GM12878 (cell line): ENCODE data around the gene CCDC169. TPM values are rescaled to one million over a fixed set of nuclear protein-coding genes. Genes with fewer than 3 reads are reported as not detected.

ENCODE experiments used
- ATAC-seq: fragments of 200-7000 bp; cut with Tn5 transposase; 3 replicates; pipeline ENCODE4 v1.9.1; 2020; ENCODE audit warnings: mild to moderate bottlenecking, moderate library complexity
- BruUV-seq: library from RNA; stranded (reverse); fragments of 400-500 nt; replicated peaks from 2 replicates; lab custom pipeline; 2021; lab: Mats Ljungman, UMichigan
- CTCF ChIA-PET: fragments of 300-600 bp; sonication (Branson Sonifier 250); formaldehyde crosslinking; extraction: SDS; loops from one replicate; lab custom pipeline; 2021; ENCODE audit warnings: inconsistent platforms; lab: Yijun Ruan, JAX
- POLR2A ChIA-PET: fragments of 350-600 bp; formaldehyde crosslinking; extraction: SDS; loops from one replicate; lab custom pipeline; 2021; ENCODE audit warnings: inconsistent platforms; lab: Charles Lee
- RAD21 ChIA-PET: fragments of 300-600 bp; sonication (Branson Sonifier 250); formaldehyde crosslinking; loops from one replicate; lab custom pipeline; 2023; ENCODE audit warnings: antibody characterized with exemption; ENCODE audit not compliant: unreplicated experiment; lab: Charles Lee
- SMC1A ChIA-PET: fragments of 300-600 bp; sonication (Branson Sonifier 250); formaldehyde crosslinking; loops from one replicate; lab custom pipeline; 2023; ENCODE audit not compliant: unreplicated experiment, uncharacterized antibody; lab: Charles Lee
- DNase-seq: peaks from one replicate; pipeline ENCODE4 v3.0.0-alpha.2; 2011; ENCODE audit warnings: low read depth, low spot score
- FAIRE-seq: peaks from 3 replicates; lab custom pipeline; 2011; peaks lifted over from hg19 to GRCh38; lab: Jason Lieb, UNC
- H2AFZ ChIP-seq: 2 replicates; pipeline ENCODE4 v1.6.0; 2011; ENCODE audit warnings: low read depth, low read length, control low read depth; ENCODE audit not compliant: control insufficient read depth
- H3K27ac ChIP-seq: 2 replicates; pipeline ENCODE4 v1.5.1; 2011; ENCODE audit warnings: control low read depth; ENCODE audit not compliant: control insufficient read depth, insufficient read depth
- H3K27me3 ChIP-seq, 2 experiments: replicated peaks in 1 of 2; 2 replicates each; pipeline versions ENCODE4 v1.6.0 to v1.6.1; 2011; ENCODE audit warnings: low read length in 1 of 2; ENCODE audit not compliant: control insufficient read depth in 2 of 2, insufficient read depth in 2 of 2
- H3K36me3 ChIP-seq, 2 experiments: 2 replicates each; pipeline ENCODE4 v1.5.1; 2011; ENCODE audit warnings: low read length in 1 of 2; ENCODE audit not compliant: control insufficient read depth in 2 of 2, insufficient read depth in 2 of 2
- H3K4me1 ChIP-seq: 2 replicates; pipeline ENCODE4 v1.6.1; 2011; ENCODE audit warnings: mild to moderate bottlenecking, low read length, moderate library complexity, mixed read lengths; ENCODE audit not compliant: control insufficient read depth, insufficient read depth
- H3K4me2 ChIP-seq: 2 replicates; pipeline ENCODE4 v1.6.0; 2011; ENCODE audit warnings: control low read depth; ENCODE audit not compliant: control insufficient read depth, insufficient read depth
- H3K4me3 ChIP-seq: fragments of 200-600 bp; sonication (generic); 2 replicates; pipeline ENCODE4 v1.5.1; 2016
- H3K79me2 ChIP-seq: 2 replicates; pipeline ENCODE4 v1.6.0; 2011; ENCODE audit warnings: low read length; ENCODE audit not compliant: control insufficient read depth, insufficient read depth
- H3K9ac ChIP-seq: 2 replicates; pipeline ENCODE4 v1.8.0; 2011; ENCODE audit warnings: low read length, control low read depth, mixed read lengths; ENCODE audit not compliant: control insufficient read depth, insufficient read depth
- H3K9me3 ChIP-seq: replicated peaks from 3 replicates; pipeline ENCODE4 v1.5.1; 2011; ENCODE audit warnings: mild to moderate bottlenecking, low read length; ENCODE audit not compliant: control insufficient read depth, insufficient read depth
- H4K20me1 ChIP-seq: 2 replicates; pipeline ENCODE4 v1.6.0; 2011; ENCODE audit not compliant: control insufficient read depth, insufficient read depth
- CEBPZ ChIP-seq: fragments of 150-350 bp; IDR thresholded peaks from 2 replicates; pipeline ENCODE4 v1.6.1; 2016; ENCODE audit warnings: low read depth, low read length
- CREM ChIP-seq: IDR thresholded peaks from 2 replicates; pipeline ENCODE4 v1.6.1; 2014; ENCODE audit warnings: antibody characterized with exemption, low read depth
- EED ChIP-seq: sonication (generic); IDR thresholded peaks from 2 replicates; pipeline ENCODE4 v1.6.1; 2016; ENCODE audit warnings: antibody characterized with exemption, low read depth
- EGR1 ChIP-seq, 2 experiments: IDR thresholded peaks; 1 replicate in 1 of 2; 2 replicates in 1 of 2; pipeline ENCODE4 v1.6.1; 2011 to 2012; ENCODE audit warnings: low read depth in 2 of 2, low read length in 2 of 2, borderline replicate concordance in 1 of 2, mild to moderate bottlenecking in 1 of 2, moderate library complexity in 1 of 2
- ELK1 ChIP-seq: IDR thresholded peaks from 2 replicates; pipeline ENCODE4 v1.6.1; 2012; ENCODE audit warnings: low read depth, low read length, improper control_type of control experiment
- ETV6 ChIP-seq, 2 experiments: fragments of 450-650 bp in 1 of 2; IDR thresholded peaks in 1 of 2; conservative IDR thresholded peaks in 1 of 2; 2 replicates each; pipeline ENCODE4 v1.6.1; 2014; ENCODE audit warnings: antibody characterized with exemption in 1 of 2, borderline replicate concordance in 1 of 2, low read depth in 1 of 2, mild to moderate bottlenecking in 1 of 2, moderate library complexity in 1 of 2
- EZH2 ChIP-seq: IDR thresholded peaks from 2 replicates; pipeline ENCODE4 v1.6.1; 2012; ENCODE audit warnings: low read depth, mild to moderate bottlenecking, control low read depth, inconsistent platforms, low read length, borderline replicate concordance; ENCODE audit not compliant: control insufficient read depth
- FOXM1 ChIP-seq: IDR thresholded peaks from 2 replicates; pipeline ENCODE4 v1.6.1; 2012; ENCODE audit warnings: low read depth, mild to moderate bottlenecking, inconsistent platforms, low read length, moderate library complexity
- IRF4 ChIP-seq: IDR thresholded peaks from 2 replicates; pipeline ENCODE4 v1.6.1; 2011; ENCODE audit warnings: low read depth, low read length
- JUNB ChIP-seq: IDR thresholded peaks from 2 replicates; pipeline ENCODE4 v1.6.1; 2016; ENCODE audit warnings: antibody characterized with exemption, mild to moderate bottlenecking
- JUND ChIP-seq: IDR thresholded peaks from 2 replicates; pipeline ENCODE4 v1.6.1; 2012; ENCODE audit warnings: low read depth, mild to moderate bottlenecking, low read length, improper control_type of control experiment, moderate library complexity
- NFIC ChIP-seq: IDR thresholded peaks from 2 replicates; pipeline ENCODE4 v1.6.1; 2012; ENCODE audit warnings: low read depth, mild to moderate bottlenecking, inconsistent platforms, low read length, moderate library complexity
- NR2C1 ChIP-seq: fragments of 450-650 bp; IDR thresholded peaks from 2 replicates; pipeline ENCODE4 v1.6.1; 2017; ENCODE audit warnings: antibody characterized with exemption, mild to moderate bottlenecking, moderate library complexity
- PAX8 ChIP-seq: fragments of 450-650 bp; IDR thresholded peaks from 2 replicates; pipeline ENCODE4 v1.6.1; 2017; ENCODE audit warnings: mild to moderate bottlenecking, moderate library complexity
- PBX3 ChIP-seq: IDR thresholded peaks from 2 replicates; pipeline ENCODE4 v1.6.1; 2011; ENCODE audit warnings: mild to moderate bottlenecking, low read depth, low read length, moderate library complexity; ENCODE audit not compliant: insufficient replicate concordance
- RUNX3 ChIP-seq: IDR thresholded peaks from 2 replicates; pipeline ENCODE4 v1.6.1; 2012; ENCODE audit warnings: low read length, inconsistent platforms
- SMC3 ChIP-seq: IDR thresholded peaks from 2 replicates; pipeline ENCODE4 v1.6.1; 2011; ENCODE audit warnings: low read length, improper control_type of control experiment, borderline replicate concordance
- SREBF2 ChIP-seq: IDR thresholded peaks from 2 replicates; pipeline ENCODE4 v1.6.1; 2012; ENCODE audit warnings: mild to moderate bottlenecking, low read length
- TBL1XR1 ChIP-seq: IDR thresholded peaks from 2 replicates; pipeline ENCODE4 v1.6.1; 2012; ENCODE audit warnings: low read depth, low read length, improper control_type of control experiment
- WGBS: methylation state at CpG from one replicate; pipeline ENCODE4 v1.1.6; 2016; ENCODE audit warnings: low lambda C conversion rate; ENCODE audit not compliant: insufficient replicate concordance, insufficient coverage; ENCODE audit errors: missing lambda C conversion rate; 5-methylcytosine and 5-hydroxymethylcytosine counted together
- in situ Hi-C: fragments of 300-500 bp; cut with MboI; formaldehyde crosslinking; loops from 9 replicates; pipeline ENCODE4 v1.14.3; 2018; ENCODE audit warnings: mixed read lengths
- intact Hi-C: fragments of 100-400 bp; cut with micrococcal nuclease; formaldehyde crosslinking; loops from one replicate; pipeline ENCODE4 v1.14.2; 2022; ENCODE audit not compliant: unreplicated experiment
- polyA plus RNA-seq, 11 experiments: library from polyadenylated mRNA; depleted of rRNA in 4 of 11; unstranded in 6 of 11; stranded (reverse) in 5 of 11; fragments of >200 nt; fragmentation: Nextera tagmentation in 4 of 11; fragmentation: Illumina TruSeq in 1 of 11; extraction: Ambion mirVana in 4 of 11; extraction: Trizol in 1 of 11; gene quantifications; 1 replicate in 1 of 11; 2 replicates in 10 of 11; pipeline versions ENCODE4 v1.2.1 to v1.2.3, GENCODE V29; 2011 to 2016; ENCODE audit warnings: inconsistent platforms in 2 of 11, missing spikeins in 2 of 11, low read depth in 1 of 11
- total RNA-seq, 4 experiments: library from RNA; depleted of rRNA in 3 of 4; stranded (reverse); fragments of >200 nt in 3 of 4; fragmentation: Illumina TruSeq in 1 of 4; extraction: Trizol in 1 of 4; gene quantifications; 2 replicates each; pipeline versions ENCODE4 v1.2.1 to v1.2.3, GENCODE V29; 2013 to 2021

CCDC169 gene
- total and polyA plus RNA-seq, 10 of the 15 experiments (the other 5 are each of a cell fraction or from before 2014, with no cell fraction given), result 0.13 to 1.4 (median 0.24) TPM; not detected in 4

GRCh38 chr13:36310417-36311108, 12.9 kb upstream of the CCDC169 start:
- no TSS peak for BruUV-seq
- no peak overlapping the region for H2AFZ ChIP-seq
- ATAC-seq (peak; percentile 91), FAIRE-seq (no peak), DNase-seq (no peak)
- H3K27ac ChIP-seq, result no peak overlapping the region
- H3K4me3 ChIP-seq, result no peak overlapping the region
- POLR2A ChIA-PET, result interaction anchor here (0.6 kb wide), 1 partner anchor 13 kb away, joined by 3 read pairs; the partner anchor contains the start of gene CCDC169
- H3K79me2 ChIP-seq, result no peaks in the 10 kb centered on the region
- no peaks in the 10 kb centered on the region for H3K4me1 ChIP-seq
- no peak overlapping the region for H3K4me2 ChIP-seq
- intact Hi-C loops (no loop called here), in situ Hi-C loops (no loop called here)
- SMC1A ChIA-PET, result no interaction called here
- CTCF ChIA-PET, result interaction anchor here (1.0 to 1.2 kb wide), 2 partner anchors 12 to 15 kb away, joined by 3 to 4 read pairs; no protein-coding TSS in a partner anchor
- no peak overlapping the region for H3K9ac ChIP-seq
- RAD21 ChIA-PET, result no interaction called here
- no peaks in the 10 kb centered on the region for H3K27me3 ChIP-seq
- H3K36me3 ChIP-seq, result peaks cover 0 to 1% of the 10 kb centered on the region in 2 experiments; a peak in 1 of 4 replicates
- no peaks in the 10 kb centered on the region for H3K9me3 ChIP-seq
- H4K20me1 ChIP-seq, result no peaks in the 10 kb centered on the region
- WGBS, result 0% methylated on average over 7 of the region's 7 CpGs
- no peak for TF ChIP-seq ETV6 (conservative IDR thresholded peaks at IDR 0.05 in 1 of 2, IDR thresholded peaks at IDR 0.05 in 1 of 2; ENCODE audit: borderline replicate concordance in 1 of 2, low read depth in 1 of 2)
- TF ChIP-seq PBX3, result no peak
- TF ChIP-seq SREBF2, result no peak
- peak; percentile 89 for TF ChIP-seq RUNX3
- peak; percentile 83; the same call in 1 of the 2 replicates for TF ChIP-seq IRF4
- no peak for TF ChIP-seq JUND
- no peak for TF ChIP-seq CEBPZ
- TF ChIP-seq NFIC, result peak; percentile 72; the same call in 1 of the 2 replicates
- TF ChIP-seq JUNB, result peak; percentile 83
- 0 out of 2 replicates have a peak, but pooled peaks have one; percentile 25 for TF ChIP-seq EED
- no peak for TF ChIP-seq EZH2
- TF ChIP-seq TBL1XR1, result no peak
- TF ChIP-seq SMC3, result no peak
- TF ChIP-seq EGR1 (IDR thresholded peaks at IDR 0.05; ENCODE audit: borderline replicate concordance in 1 of 2, low read depth in 2 of 2, low read length in 2 of 2), result peak in 1 of 2 experiments; percentile 66; a peak in 1 of 3 replicates
- peak; percentile 43; the same call in 1 of the 2 replicates for TF ChIP-seq FOXM1
- TF ChIP-seq ELK1, result no peak
- TF ChIP-seq CREM, result peak; percentile 70
- TF ChIP-seq PAX8, result no peak
- TF ChIP-seq NR2C1, result no peak
